CD4-positive, alpha-beta T cell treated with Interleukin-6 for 4 hours (primary cell): ENCODE data around the gene CHRM1.
"Not testable (repeated sequence)": the region's sequence is repeated elsewhere in the genome, so short reads cannot be mapped to it uniquely, and the experiment has no call there.

Experiments
- DNase-seq: peaks from one replicate; pipeline ENCODE4 v3.0.0-alpha.2; 2020; ENCODE audit warnings: mixed read lengths

The CHRM1 gene

GRCh38 chr11:62921201-62921572 lies at the start of gene CHRM1:
TSS of gene CHRM1 (minus strand) at chr11:62921363. CDS start at chr11:62911100, 10,263 bp downstream.
- no peak for DNase-seq

- DNase-seq: no peak
These were observed 44.4 kb upstream of the CHRM1 start for GRCh38 chr11:62965574-62965973.

GRCh38 chr11:62962391-62962790 lies 41.2 kb upstream of the CHRM1 start:
- no peak for DNase-seq

- no peak for DNase-seq
These were observed 39.9 kb upstream of the CHRM1 start for GRCh38 chr11:62961017-62961570.

GRCh38 chr11:62959422-62959980 lies 38.3 kb upstream of the CHRM1 start:
- no peak for DNase-seq

GRCh38 chr11:62958547-62959421 lies 37.6 kb upstream of the CHRM1 start:
- no peak for DNase-seq

- DNase-seq: no peak
These were observed 36.0 kb upstream of the CHRM1 start for GRCh38 chr11:62957147-62957546.

GRCh38 chr11:62954478-62954877 lies 33.3 kb upstream of the CHRM1 start:
- no peak for DNase-seq

GRCh38 chr11:62953811-62954210 lies 32.6 kb upstream of the CHRM1 start:
- DNase-seq: no peak

GRCh38 chr11:62948765-62949320 lies 27.7 kb upstream of the CHRM1 start:
- no peak for DNase-seq

GRCh38 chr11:62945538-62945937 lies 24.4 kb upstream of the CHRM1 start:
- not testable (repeated sequence) for DNase-seq

GRCh38 chr11:62937528-62937927 lies 16.4 kb upstream of the CHRM1 start:
- DNase-seq: not testable (repeated sequence)

- DNase-seq: no peak
These were observed 13.3 kb upstream of the CHRM1 start for GRCh38 chr11:62934496-62934785.

- no peak for DNase-seq
These were observed 12.8 kb upstream of the CHRM1 start for GRCh38 chr11:62933750-62934495.

- DNase-seq: no peak
These were observed 12.1 kb upstream of the CHRM1 start for GRCh38 chr11:62933285-62933684.

- DNase-seq: no peak
These were observed 10.5 kb upstream of the CHRM1 start for GRCh38 chr11:62931499-62932278.

GRCh38 chr11:62930666-62931065 lies 9.5 kb upstream of the CHRM1 start:
- DNase-seq: no peak

GRCh38 chr11:62930157-62930556 lies 9.0 kb upstream of the CHRM1 start:
- DNase-seq: no peak

- DNase-seq: no peak
These were observed 6.8 kb upstream of the CHRM1 start for GRCh38 chr11:62928011-62928410.

GRCh38 chr11:62926680-62927455 lies 5.7 kb upstream of the CHRM1 start:
- DNase-seq: no peak
